CD4-positive, alpha-beta T cell treated with Interleukin-17A for 4 hours (primary cell): Measurements from ENCODE around the gene CFAP53.

Source experiments
- DNase-seq: peaks from one replicate; pipeline ENCODE4 v3.0.0-alpha.2; 2020; ENCODE audit warnings: mixed read lengths

The CFAP53 gene

DNA sequence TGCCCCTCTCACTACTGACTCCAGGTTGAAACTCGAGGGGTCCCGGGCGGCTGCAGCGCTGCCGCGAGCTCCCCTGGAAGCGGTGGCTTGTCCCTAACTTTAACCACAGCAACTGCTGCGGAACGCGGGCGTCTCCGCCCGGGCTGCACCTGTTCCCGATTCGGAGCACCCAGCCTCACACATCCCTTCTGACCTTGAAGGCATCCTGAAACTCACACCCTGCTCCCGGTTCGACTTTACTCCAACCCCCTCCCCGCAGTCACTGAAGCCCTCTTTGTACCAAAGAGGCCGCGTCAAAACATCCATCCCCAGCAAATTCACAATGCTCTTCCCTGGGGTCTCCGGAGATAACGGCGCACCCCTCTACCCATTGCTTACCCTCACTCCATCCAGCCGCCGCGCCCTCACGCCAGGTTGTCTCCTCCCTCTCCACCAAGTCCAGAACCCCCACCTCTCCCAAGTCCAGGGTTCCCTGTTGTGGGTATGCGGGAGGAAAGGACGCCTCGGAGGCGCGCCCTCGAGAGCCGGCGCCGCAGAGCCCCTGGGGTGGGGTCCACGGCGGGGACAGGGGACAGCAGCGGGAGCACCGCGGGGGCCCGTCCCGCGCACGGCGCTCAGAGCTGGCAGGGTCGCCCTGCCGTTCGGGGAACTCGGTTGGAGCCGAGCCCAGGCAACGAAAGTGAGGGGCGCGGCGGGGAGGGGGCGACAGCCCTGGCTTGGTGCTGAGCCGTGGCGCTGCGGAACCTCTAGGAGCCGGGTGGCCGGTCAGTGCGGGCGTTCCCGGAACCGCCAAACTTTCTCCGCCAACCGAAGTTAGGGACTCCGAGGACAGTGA lies 72.3 kb downstream of the CFAP53 start:
- no peak for DNase-seq

DNA sequence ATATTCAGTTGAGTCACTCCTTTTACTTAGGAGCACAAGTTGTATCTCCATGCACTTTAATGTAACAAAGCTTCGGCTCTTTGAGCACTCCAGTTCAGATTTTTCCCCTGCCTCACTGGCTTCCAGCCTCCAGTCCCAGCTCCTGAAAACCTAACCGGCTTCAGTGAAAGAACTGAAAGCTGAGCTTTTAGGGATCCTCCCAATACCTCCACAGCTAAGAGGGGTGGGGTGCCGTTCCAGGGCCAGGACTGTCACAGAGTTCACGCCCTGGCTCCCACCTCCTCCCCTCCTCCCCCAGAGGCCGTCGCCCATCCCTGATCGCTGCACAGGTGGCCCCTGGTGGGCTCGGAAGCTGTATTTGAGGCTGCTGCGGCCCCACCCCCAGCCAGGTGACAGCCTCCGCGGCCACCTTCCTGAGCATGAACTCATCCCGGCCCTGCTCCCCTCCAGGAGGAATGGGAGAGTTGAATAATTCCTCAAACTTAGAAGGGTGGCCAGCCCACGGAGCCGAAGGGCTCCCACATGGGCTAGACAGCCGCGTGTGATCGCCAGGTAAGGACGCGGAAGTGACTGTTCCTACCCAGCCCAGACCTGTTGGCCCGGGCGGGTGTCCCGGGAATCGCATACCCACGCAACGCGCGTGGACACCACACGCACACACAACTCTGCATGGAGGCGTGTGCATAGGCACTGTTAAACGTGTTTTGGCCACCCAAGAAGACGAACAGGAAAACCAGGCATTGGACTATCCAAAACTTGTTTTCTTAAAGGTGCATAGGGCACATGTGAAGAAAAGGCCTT lies 73.1 kb downstream of the CFAP53 start:
- DNase-seq = no peak

DNA sequence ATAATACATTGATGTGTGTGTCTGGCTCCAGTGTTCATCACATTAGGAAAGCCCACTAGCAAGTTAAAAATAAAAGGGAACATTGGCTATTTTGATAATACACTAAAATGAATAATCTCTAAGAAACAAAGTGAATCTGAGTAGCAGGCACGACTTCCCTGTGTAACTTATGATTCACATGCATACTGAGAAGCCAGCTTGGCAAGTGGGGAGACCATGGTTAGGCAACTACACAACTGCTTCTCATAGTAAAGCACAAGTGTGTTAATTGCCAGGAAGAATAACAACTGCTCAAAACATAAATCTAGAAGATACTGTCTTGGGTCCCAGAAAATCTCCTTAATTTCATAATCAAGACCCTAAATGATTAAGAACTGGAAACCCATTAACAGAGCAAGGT lies 75.4 kb downstream of the CFAP53 start:
- DNase-seq = no peak

DNA sequence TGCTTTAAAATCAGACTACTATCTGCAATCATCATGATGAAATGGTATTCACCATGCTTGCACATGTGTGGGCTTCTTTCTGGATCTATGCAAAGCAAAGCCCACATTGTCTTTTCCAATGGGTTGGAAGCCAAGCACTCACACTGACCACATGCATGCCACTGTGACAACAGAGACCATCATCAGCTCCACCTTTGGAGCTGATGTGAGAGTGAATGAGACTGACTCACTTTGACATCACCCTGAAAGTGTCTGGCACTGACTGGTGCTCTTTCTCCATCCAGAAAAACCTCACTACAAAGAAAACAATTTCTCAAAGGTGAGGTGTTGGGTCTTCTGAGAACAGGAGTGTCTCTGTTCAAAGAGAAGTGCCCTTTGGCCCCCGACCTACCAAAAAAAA lies 76.1 kb downstream of the CFAP53 start:
- no peak for DNase-seq

DNA sequence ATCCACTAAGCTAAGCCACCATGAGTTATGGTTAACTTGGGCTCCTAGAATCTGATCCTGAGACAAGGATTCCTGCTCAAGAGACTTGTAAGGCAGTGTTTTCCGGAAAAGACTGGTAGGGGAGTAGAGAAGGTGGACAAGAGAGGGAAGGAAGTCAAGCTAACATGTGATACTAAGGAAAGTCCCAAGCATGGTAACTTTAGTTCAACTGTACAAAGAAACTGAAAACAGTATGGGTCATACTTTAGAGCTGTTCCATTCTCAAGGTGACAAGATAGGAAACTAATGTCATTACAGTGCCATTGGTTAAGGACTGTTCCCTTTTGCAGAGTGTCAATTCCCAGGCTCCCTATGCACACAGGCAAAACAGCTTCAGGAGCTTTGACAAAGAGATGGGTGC lies 77.1 kb downstream of the CFAP53 start:
- DNase-seq = no peak

DNA sequence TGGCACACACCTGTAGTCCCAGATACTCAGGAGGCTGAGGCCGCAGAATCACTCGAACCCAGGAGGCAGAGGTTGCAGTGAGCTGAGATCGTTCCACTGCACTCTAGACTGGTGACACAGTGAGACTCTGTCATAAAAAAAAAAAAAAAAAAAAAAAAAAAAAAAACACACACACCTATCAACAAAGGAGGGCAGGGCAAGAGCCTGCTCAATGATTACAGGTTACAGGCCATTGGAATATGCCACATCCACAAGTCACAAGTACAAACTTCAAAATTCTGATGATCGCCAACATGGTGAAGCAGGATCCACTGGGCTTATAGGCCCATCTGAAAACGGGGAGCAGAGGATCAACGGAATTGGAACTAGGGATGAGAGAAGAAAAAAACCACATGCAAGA lies 77.6 kb downstream of the CFAP53 start:
- no peak for DNase-seq

DNA sequence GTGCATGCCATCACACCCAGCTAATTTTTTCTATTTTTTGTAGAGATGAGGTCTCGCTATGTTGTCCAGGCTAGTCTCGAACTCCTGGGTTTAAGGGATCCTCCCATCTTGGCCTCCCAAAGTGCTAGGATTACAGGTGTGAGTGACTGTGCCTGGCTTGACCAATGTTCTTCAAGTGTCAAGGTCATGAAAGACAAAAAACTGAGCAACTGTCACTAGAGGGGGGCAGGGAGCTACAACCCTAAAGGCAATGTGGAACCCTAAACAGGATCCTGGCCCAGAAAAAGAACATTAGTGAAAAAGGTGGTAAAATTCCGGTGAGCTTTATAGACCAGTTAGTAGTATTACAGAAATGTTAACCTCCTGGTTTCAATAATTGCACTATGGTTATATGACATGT lies 78.6 kb downstream of the CFAP53 start:
- DNase-seq = no peak

DNA sequence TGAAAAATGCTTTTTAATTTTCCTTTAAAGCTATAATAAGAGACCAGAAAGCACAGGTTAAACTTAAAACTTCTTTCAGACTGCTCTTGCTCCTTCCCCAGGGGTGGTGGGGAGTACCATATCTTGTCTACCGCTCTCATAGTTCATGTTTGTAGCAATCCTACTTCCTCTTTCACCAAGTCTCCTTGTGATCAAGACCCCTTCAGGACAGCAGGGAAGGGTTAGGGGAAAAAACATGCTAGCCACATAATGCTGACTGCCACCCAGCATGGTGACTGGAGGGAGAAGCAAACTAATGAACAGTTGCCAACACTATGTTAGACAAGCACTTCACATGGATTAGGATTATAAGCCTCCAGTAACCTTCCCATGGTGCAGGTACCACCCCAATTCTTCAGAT lies 79.9 kb downstream of the CFAP53 start:
- DNase-seq = no peak

DNA sequence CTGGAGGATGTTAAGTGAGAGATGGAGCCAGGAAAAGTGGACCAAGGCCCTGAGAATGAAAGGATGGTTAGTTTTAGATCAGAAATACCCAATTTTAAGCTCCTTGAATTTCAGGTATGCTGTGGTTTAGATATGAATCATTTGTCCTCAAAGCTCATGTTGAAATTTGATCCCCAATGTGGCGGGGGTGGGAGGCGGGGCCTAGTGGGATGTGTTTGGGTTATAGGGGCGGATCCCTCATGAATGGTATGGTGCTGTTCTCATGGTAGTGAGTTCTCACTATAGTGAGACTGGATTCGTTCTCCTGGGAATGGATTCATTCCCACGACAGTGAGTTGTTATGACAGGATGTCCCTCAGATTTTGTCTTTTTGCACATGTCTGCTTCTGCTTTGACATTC lies 82.7 kb downstream of the CFAP53 start:
- no peak for DNase-seq

DNA sequence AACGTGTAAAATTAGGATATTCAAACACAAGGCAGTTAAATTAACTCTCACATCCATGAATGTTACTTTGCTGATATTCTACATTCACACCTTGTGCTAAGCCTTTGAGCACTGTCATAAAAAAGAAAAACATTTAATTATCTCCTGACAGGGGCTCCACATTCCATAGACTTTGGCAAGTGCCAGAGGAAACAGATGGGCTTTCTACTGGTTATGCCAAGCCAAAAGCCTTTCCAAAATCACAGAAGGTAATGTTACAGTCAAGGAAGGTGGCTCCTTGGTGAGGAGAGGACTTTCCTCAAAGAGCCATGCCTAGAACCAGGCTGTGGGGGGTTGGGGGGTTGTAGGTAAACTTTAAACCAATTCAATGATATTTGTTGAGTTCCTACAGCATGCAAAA lies 83.8 kb downstream of the CFAP53 start:
- DNase-seq = no peak

DNA sequence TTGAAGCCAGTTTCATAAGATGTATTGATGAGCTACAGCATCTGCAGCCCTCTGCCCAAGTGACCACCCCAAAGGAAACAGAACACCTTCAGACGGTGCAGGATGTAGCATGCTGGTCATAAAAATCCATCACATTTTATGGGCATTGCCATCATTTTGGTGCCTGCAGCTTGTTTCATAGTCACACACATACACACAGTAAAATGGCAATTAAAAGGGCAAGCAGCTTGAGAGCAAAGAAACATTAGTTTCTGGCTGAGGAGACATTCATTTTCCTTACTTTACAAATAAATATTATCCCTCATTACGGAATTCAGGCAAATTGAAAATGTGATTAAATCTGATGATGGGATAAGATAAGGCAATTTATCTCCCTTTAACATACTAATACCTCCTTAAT lies 84.7 kb downstream of the CFAP53 start:
- no peak for DNase-seq

DNA sequence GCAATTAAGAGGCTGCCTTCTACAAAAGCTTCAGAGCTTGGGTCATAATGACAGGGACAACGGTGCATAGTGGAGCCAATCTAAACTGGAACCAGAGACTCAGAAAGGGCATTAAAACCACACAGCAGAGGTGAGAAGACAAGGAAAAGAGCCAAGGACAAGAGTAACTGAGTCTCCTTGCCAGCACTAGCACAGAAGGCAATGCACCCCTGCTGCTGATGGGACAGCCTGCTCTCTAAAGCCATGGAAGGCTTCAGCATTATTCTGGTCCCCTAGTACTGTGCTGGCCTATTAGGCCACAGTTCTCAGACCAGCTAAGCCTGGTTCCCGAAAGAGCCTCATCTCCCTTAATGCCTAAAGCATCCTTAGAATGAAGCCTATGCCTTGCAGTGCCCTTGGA lies 86.8 kb downstream of the CFAP53 start:
- DNase-seq = no peak

DNA sequence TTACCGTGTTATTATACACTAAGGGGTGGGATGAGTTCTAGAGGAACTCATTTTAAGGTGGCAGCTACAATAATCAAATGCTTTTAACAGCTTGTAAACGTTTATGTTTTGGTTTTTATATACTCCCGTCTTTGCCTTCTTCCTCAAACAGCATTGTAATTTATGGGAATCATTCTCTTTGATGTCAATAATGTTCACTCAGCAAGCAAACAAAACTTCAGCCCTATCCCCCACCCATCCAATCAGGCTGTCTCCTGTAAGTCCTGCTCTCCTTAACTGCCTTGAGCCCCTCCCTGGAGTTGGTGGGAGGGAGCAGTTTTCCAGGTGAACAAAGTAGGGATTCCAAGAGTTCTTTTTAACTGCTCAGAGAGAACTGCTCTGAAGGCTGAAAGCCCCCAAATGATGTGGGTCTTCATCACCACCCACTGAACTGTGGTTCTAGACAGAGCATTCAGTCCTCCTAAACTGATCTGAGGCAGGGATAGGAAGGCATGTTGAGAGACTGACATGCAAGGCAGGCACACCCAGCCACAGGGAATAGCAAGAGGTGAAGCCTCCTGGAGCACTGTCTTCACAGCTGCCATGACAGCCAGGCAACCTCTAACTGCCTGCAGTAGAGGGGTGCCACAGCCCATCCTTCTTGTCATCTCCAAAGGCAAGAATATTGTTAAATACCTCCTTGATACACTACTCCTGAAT lies 88.9 kb downstream of the CFAP53 start:
- no peak for DNase-seq
